ENCODE results near the gene SHISA5. TPM values are rescaled to one million over a fixed set of nuclear protein-coding genes. Genes with fewer than 3 reads are reported as not detected.

The SHISA5 gene
- total RNA-seq, 1 donor from 2014 or later: 283 TPM

- peaks cover 18% of the 10 kb centered on the region for H3K36me3 Mint-ChIP-seq (ENCODE audit: low read depth, unreplicated experiment)
- DNase-seq (ENCODE audit: low spot score): no peak
- peaks cover 4% of the 10 kb centered on the region for H3K27me3 Mint-ChIP-seq (ENCODE audit: unreplicated experiment)
- H3K4me3 Mint-ChIP-seq (ENCODE audit: unreplicated experiment): peak overlapping the region; percentile 42
- TF ChIP-seq CTCF (IDR thresholded peaks at IDR 0.05; ENCODE audit: unreplicated experiment): no peak
- no peaks in the 10 kb centered on the region for H3K9me3 Mint-ChIP-seq (ENCODE audit: unreplicated experiment)
- H3K4me1 Mint-ChIP-seq (ENCODE audit: unreplicated experiment): no peaks in the 10 kb centered on the region
- H3K27ac Mint-ChIP-seq (ENCODE audit: unreplicated experiment): no peak overlapping the region
Measured at GRCh38 chr3:48478626-48479555, 25.1 kb downstream of the SHISA5 start.

DNA sequence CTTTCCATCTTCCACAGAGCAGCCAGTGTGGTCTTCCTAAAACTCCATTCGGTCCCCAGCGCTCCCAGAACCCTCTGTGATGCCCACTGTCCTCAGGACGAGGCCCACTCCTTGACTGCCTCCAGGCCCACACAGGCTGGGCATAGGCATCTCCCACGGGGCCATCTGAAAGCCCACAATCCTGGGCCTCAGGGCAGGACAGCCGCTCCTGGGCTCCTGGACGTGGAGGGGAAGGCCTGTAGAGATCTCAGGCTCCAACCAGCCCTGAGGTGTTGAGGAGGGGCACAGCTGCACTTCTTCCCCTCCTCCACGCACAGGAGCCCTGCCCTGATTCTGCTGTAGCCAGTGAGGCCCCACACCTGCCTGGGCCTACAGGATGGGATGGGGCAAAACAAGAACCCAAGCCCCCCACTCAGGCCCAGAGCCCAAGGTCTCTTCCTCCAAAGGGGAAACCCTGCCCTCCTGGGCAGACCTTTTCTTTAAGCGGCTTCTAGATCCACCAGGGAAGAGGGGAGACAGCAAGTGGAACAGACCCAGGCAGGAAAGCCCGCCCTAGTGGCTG lies 25.9 kb downstream of the SHISA5 start:
- Mint-ChIP-seq H3K36me3 (ENCODE audit: low read depth, unreplicated experiment) (peaks cover 22% of the 10 kb centered on the region), H3K4me1 (ENCODE audit: unreplicated experiment) (peaks cover 4% of the 10 kb centered on the region), H3K9me3 (ENCODE audit: unreplicated experiment) (no peaks in the 10 kb centered on the region), H3K27me3 (ENCODE audit: unreplicated experiment) (peaks cover 7% of the 10 kb centered on the region), H3K4me3 (ENCODE audit: unreplicated experiment) (no peak overlapping the region), H3K27ac (ENCODE audit: unreplicated experiment) (no peak overlapping the region)
- no peak for TF ChIP-seq CTCF (IDR thresholded peaks at IDR 0.05; ENCODE audit: unreplicated experiment)
- no peak for DNase-seq (ENCODE audit: low spot score)

DNA sequence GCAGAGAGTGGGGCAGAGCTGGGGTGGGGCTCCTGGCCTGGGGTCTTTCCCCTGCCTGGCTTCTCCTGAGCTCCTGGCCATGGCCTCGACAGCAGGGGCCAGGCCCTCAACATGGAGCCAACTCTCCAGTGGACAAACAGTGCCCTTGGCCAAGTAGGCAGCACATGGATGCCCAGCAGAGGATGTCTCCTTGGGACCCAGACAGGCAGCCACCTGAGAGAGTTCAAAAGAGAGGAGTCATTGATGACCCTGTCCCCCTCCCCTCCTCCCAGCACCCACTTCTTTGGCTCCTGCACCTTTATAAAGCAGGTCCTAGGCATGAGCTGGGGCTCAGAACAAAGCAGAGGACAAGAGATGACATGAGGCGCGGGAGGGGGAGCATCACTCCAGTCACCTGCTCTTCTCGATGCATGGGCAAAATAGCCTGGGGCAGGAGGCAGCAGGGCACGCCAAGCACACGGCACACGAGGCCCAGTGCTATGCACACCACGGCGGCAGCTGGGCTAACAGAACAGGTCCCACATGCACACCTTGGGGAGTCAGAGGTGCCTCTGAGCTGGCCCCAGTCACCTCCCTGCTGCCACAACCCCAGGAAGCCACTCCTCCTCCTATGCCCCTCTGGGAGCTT lies 27.4 kb downstream of the SHISA5 start:
- peaks cover 27% of the 10 kb centered on the region for H3K36me3 Mint-ChIP-seq (ENCODE audit: low read depth, unreplicated experiment)
- H3K4me1 Mint-ChIP-seq (ENCODE audit: unreplicated experiment): peaks cover 9% of the 10 kb centered on the region
- H3K9me3 Mint-ChIP-seq (ENCODE audit: unreplicated experiment): no peaks in the 10 kb centered on the region
- no peak overlapping the region for H3K27ac Mint-ChIP-seq (ENCODE audit: unreplicated experiment)
- no peak overlapping the region for H3K4me3 Mint-ChIP-seq (ENCODE audit: unreplicated experiment)
- TF ChIP-seq CTCF (IDR thresholded peaks at IDR 0.05; ENCODE audit: unreplicated experiment): no peak
- H3K27me3 Mint-ChIP-seq (ENCODE audit: unreplicated experiment): peaks cover 13% of the 10 kb centered on the region
- DNase-seq (ENCODE audit: low spot score): no peak

DNA sequence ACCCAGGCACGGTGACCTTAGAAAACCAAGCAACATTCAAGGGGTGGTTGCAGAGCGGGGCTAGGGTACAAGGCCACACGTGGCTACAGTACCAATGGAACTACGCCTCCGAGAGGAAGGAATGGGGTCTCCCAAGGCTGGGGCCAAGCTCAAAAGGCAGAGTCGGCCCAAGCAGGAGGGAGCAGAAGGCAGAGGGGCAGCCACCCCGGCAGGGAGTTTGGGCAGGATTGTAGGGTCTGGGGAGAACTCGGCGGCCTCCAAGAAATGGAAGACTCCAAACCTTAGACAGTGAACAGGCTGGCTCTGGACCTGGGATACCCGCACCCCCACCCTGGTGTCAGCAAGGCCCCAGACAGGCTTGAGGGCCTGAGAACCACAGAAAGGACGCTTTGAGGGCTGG lies 28.8 kb downstream of the SHISA5 start:
- TF ChIP-seq CTCF (IDR thresholded peaks at IDR 0.05; ENCODE audit: unreplicated experiment): no peak
- no peak overlapping the region for H3K4me3 Mint-ChIP-seq (ENCODE audit: unreplicated experiment)
- DNase-seq (ENCODE audit: low spot score): no peak
- no peaks in the 10 kb centered on the region for H3K9me3 Mint-ChIP-seq (ENCODE audit: unreplicated experiment)
- peaks cover 25% of the 10 kb centered on the region for H3K36me3 Mint-ChIP-seq (ENCODE audit: low read depth, unreplicated experiment)
- H3K27me3 Mint-ChIP-seq (ENCODE audit: unreplicated experiment): peaks cover 13% of the 10 kb centered on the region
- peaks cover 9% of the 10 kb centered on the region for H3K4me1 Mint-ChIP-seq (ENCODE audit: unreplicated experiment)
- H3K27ac Mint-ChIP-seq (ENCODE audit: unreplicated experiment): no peak overlapping the region

All from endothelial cell (in vitro differentiated cells).